ENCODE data around the gene SDCCAG8. TPM values are rescaled to one million over a fixed set of nuclear protein-coding genes. Genes with fewer than 3 reads are reported as not detected.

SDCCAG8 gene
- total RNA-seq, 2 donors from 2014 or later = 18.4 to 18.8 TPM

GRCh38 chr1:243379706-243380105 lies 123.9 kb downstream of the SDCCAG8 start:
- H3K27ac ChIP-seq = no peak overlapping the region
- no peak for DNase-seq
- no peaks in the 10 kb centered on the region for H3K4me1 ChIP-seq
- H3K9ac ChIP-seq (ENCODE audit: low read depth in 2 of 2, low read length in 2 of 2) = no peak overlapping the region
- intact Hi-C loops (cut with DNase I) = no loop called here
- H3K36me3 ChIP-seq = no peaks in the 10 kb centered on the region
- no peak overlapping the region for H3K4me3 ChIP-seq
- TF ChIP-seq, protein P1, sequence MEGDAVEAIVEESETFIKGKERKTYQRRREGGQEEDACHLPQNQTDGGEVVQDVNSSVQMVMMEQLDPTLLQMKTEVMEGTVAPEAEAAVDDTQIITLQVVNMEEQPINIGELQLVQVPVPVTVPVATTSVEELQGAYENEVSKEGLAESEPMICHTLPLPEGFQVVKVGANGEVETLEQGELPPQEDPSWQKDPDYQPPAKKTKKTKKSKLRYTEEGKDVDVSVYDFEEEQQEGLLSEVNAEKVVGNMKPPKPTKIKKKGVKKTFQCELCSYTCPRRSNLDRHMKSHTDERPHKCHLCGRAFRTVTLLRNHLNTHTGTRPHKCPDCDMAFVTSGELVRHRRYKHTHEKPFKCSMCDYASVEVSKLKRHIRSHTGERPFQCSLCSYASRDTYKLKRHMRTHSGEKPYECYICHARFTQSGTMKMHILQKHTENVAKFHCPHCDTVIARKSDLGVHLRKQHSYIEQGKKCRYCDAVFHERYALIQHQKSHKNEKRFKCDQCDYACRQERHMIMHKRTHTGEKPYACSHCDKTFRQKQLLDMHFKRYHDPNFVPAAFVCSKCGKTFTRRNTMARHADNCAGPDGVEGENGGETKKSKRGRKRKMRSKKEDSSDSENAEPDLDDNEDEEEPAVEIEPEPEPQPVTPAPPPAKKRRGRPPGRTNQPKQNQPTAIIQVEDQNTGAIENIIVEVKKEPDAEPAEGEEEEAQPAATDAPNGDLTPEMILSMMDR (IDR thresholded peaks at IDR 0.05) = no peak
- H3K27me3 ChIP-seq = no peaks in the 10 kb centered on the region
- H3K9me3 ChIP-seq = no peaks in the 10 kb centered on the region

DNA sequence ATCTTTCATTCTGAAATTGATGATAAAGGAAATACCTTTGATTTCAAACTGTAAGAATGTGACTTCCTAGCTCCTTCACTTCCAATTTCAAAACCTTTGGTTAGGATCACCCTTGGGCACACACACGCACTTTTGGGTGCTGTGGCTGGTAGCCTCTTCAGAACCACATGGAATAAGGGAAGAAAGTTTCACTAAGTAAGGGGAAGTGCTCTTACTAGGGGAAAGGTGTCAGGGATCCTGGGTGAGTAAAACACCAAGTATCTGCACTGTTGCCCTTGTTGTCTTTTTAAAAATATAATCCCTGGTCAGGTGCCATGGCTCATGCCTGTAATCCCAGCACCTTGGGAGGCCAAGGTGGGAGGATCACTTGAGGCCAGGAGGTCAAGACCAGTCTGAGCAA lies 132.4 kb downstream of the SDCCAG8 start:
- H3K27me3 ChIP-seq = no peaks in the 10 kb centered on the region
- H3K4me1 ChIP-seq = no peaks in the 10 kb centered on the region
- DNase-seq = no peak
- intact Hi-C loops (cut with DNase I) = no loop called here
- H3K27ac ChIP-seq = no peak overlapping the region
- H3K9me3 ChIP-seq = no peaks in the 10 kb centered on the region
- TF ChIP-seq, protein P1 (IDR thresholded peaks at IDR 0.05) = no peak
- no peaks in the 10 kb centered on the region for H3K36me3 ChIP-seq
- no peak overlapping the region for H3K9ac ChIP-seq (ENCODE audit: low read depth in 2 of 2, low read length in 2 of 2)
- no peak overlapping the region for H3K4me3 ChIP-seq

GRCh38 chr1:243390162-243390791 lies 134.4 kb downstream of the SDCCAG8 start:
- H3K4me1 ChIP-seq = no peaks in the 10 kb centered on the region
- no peaks in the 10 kb centered on the region for H3K36me3 ChIP-seq
- no peak overlapping the region for H3K9ac ChIP-seq (ENCODE audit: low read depth in 2 of 2, low read length in 2 of 2)
- no peak for DNase-seq
- H3K27ac ChIP-seq = no peak overlapping the region
- H3K27me3 ChIP-seq = no peaks in the 10 kb centered on the region
- intact Hi-C loops (cut with DNase I) = no loop called here
- H3K4me3 ChIP-seq = no peak overlapping the region
- H3K9me3 ChIP-seq = no peaks in the 10 kb centered on the region
- TF ChIP-seq, protein P1 (IDR thresholded peaks at IDR 0.05) = no peak

- DNase-seq = no peak
- intact Hi-C loops (cut with DNase I) = no loop called here
- Histone ChIP-seq H3K36me3 (no peaks in the 10 kb centered on the region), H3K4me3 (no peak overlapping the region), H3K9me3 (no peaks in the 10 kb centered on the region), H3K9ac (ENCODE audit: low read depth in 2 of 2, low read length in 2 of 2) (no peak overlapping the region), H3K27ac (no peak overlapping the region), H3K4me1 (no peaks in the 10 kb centered on the region), H3K27me3 (no peaks in the 10 kb centered on the region)
- TF ChIP-seq, protein P1 (IDR thresholded peaks at IDR 0.05) = no peak
Measured at GRCh38 chr1:243391355-243391754, 135.5 kb downstream of the SDCCAG8 start.

DNA sequence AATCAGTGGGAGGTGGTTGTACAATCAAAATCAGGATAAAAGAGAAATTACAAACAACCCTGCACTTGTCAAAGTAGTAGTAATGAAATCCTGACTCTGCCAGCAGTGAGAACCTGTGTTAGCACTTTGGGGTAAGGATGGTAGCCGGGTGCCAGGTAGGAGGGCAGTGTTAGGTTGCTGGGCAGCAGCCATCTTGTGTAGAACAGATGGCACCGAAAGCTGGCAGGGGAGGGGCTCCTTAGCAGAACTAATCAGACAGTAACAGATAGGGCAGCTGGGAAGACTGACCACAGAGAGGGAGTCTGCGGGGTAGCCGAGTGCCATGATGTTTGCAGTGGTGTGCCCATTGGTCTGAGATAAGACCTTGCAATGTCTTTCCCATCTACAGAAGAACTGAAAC lies 137.3 kb downstream of the SDCCAG8 start:
- no peak for DNase-seq
- Histone ChIP-seq H3K9me3 (no peaks in the 10 kb centered on the region), H3K4me1 (no peaks in the 10 kb centered on the region), H3K36me3 (no peaks in the 10 kb centered on the region), H3K27ac (no peak overlapping the region), H3K9ac (ENCODE audit: low read depth in 2 of 2, low read length in 2 of 2) (no peak overlapping the region), H3K27me3 (no peaks in the 10 kb centered on the region), H3K4me3 (no peak overlapping the region)
- intact Hi-C loops (cut with DNase I) = no loop called here
- TF ChIP-seq, protein P1 (IDR thresholded peaks at IDR 0.05) = no peak
